B cell (primary cell): ENCODE results near the gene LRRC36. TPM values are rescaled to one million over a fixed set of nuclear protein-coding genes. Genes with fewer than 3 reads are reported as not detected.

Source experiments
- ATAC-seq: fragments of 200-7000 bp; cut with Tn5 transposase; one replicate; pipeline ENCODE4 v1.10.0; 2021; ENCODE audit warnings: low read depth, mild to moderate bottlenecking, moderate number of reproducible peaks, moderate library complexity
- CTCF ChIA-PET: fragments of 350-600 bp; sonication (Branson Sonifier 250); formaldehyde crosslinking; loops from one replicate; lab custom pipeline; 2021; ENCODE audit warnings: antibody characterized with exemption, inconsistent platforms; lab: Charles Lee
- POLR2A ChIA-PET: fragments of 350-600 bp; sonication (Branson Sonifier 250); formaldehyde crosslinking; loops from one replicate; lab custom pipeline; 2021; ENCODE audit warnings: antibody characterized with exemption; lab: Charles Lee
- DNase-seq: peaks from one replicate; pipeline ENCODE4 v3.0.0; 2013
- H2AFZ ChIP-seq: 2 replicates; pipeline ENCODE4 v1.6.1; 2012; ENCODE audit warnings: mild to moderate bottlenecking, low read depth, low read length; ENCODE audit not compliant: insufficient read depth, poor library complexity, severe bottlenecking
- H3K27ac ChIP-seq, 2 donors: 1 replicate in 1 of 2; 2 replicates in 1 of 2; pipeline ENCODE4 v1.5.1; 2012 to 2013; ENCODE audit warnings: low read length in 2 of 2, mild to moderate bottlenecking in 2 of 2, moderate library complexity in 1 of 2
- H3K27me3 ChIP-seq, 4 experiments: fragments of 200-600 bp in 1 of 4; sonication (generic) in 1 of 4; replicated peaks in 1 of 4; 1 replicate in 2 of 4; 2 replicates in 2 of 4; pipeline versions ENCODE4 v1.6.1 to v1.7.0; 2013 to 2016; ENCODE audit warnings: low read length in 3 of 4, mild to moderate bottlenecking in 2 of 4, mixed read lengths in 1 of 4, moderate library complexity in 1 of 4; ENCODE audit not compliant: insufficient read depth in 4 of 4, control insufficient read depth in 3 of 4; ENCODE audit errors: control extremely low read depth in 1 of 4
- H3K36me3 ChIP-seq, 2 experiments: replicated peaks in 1 of 2; 1 replicate in 1 of 2; 2 replicates in 1 of 2; pipeline versions ENCODE4 v1.6.1 to v1.7.1; 2013; ENCODE audit warnings: low read length in 1 of 2; ENCODE audit not compliant: insufficient read depth in 2 of 2, control insufficient read depth in 1 of 2; ENCODE audit errors: control extremely low read depth in 1 of 2, extremely low read depth in 1 of 2
- H3K4me1 ChIP-seq, 2 donors: fragments of 200-600 bp in 1 of 2; sonication (generic) in 1 of 2; 1 replicate in 1 of 2; 2 replicates in 1 of 2; pipeline versions ENCODE4 v1.5.1 to v1.6.1; 2013 to 2017; ENCODE audit warnings: low read length in 2 of 2; ENCODE audit not compliant: control insufficient read depth in 2 of 2, insufficient read depth in 2 of 2
- H3K4me2 ChIP-seq: replicated peaks from 2 replicates; pipeline ENCODE3; 2012; ENCODE audit warnings: mild to moderate bottlenecking, low read depth, low read length; ENCODE audit not compliant: poor library complexity, severe bottlenecking
- H3K4me3 ChIP-seq, 5 experiments: fragments of 200-600 bp in 1 of 5; sonication (generic) in 1 of 5; 1 replicate in 3 of 5; 2 replicates in 2 of 5; pipeline versions ENCODE4 v1.5.1 to v1.7.0; 2011 to 2016; ENCODE audit warnings: low read length in 4 of 5, mild to moderate bottlenecking in 4 of 5, low read depth in 2 of 5, control low read depth in 1 of 5, moderate library complexity in 1 of 5; ENCODE audit not compliant: insufficient read depth in 1 of 5; ENCODE audit errors: control extremely low read depth in 1 of 5, extremely low read depth in 1 of 5
- H3K79me2 ChIP-seq: fragments of 200-600 bp; sonication (generic); one replicate; pipeline ENCODE4 v1.6.0; 2016; ENCODE audit warnings: low read length; ENCODE audit not compliant: control insufficient read depth, insufficient read depth
- H3K9ac ChIP-seq: fragments of 200-600 bp; sonication (generic); 2 replicates; pipeline ENCODE4 v1.6.1; 2017; ENCODE audit warnings: mild to moderate bottlenecking, low read length, moderate library complexity
- H3K9me3 ChIP-seq, 3 donors: one replicate each; pipeline versions ENCODE4 v1.6.1 to v1.7.1; 2013; ENCODE audit warnings: low read length in 2 of 3; ENCODE audit not compliant: control insufficient read depth in 2 of 3, insufficient read depth in 1 of 3; ENCODE audit errors: control extremely low read depth in 1 of 3
- H4K20me1 ChIP-seq: 2 replicates; pipeline ENCODE4 v1.6.0; 2012; ENCODE audit warnings: mild to moderate bottlenecking, low read length; ENCODE audit not compliant: insufficient read depth, control insufficient read depth, poor library complexity, severe bottlenecking
- H3K27ac Mint-ChIP-seq: one replicate; pipeline ENCODE4 v1.8.0; 2021; ENCODE audit warnings: mixed read lengths
- H3K27me3 Mint-ChIP-seq: one replicate; pipeline ENCODE4 v1.8.0; 2021; ENCODE audit warnings: mixed read lengths
- H3K4me1 Mint-ChIP-seq: one replicate; pipeline ENCODE4 v1.8.0; 2021; ENCODE audit warnings: mixed read lengths
- H3K4me3 Mint-ChIP-seq: one replicate; pipeline ENCODE4 v1.8.0; 2021; ENCODE audit warnings: mixed read lengths
- H3K9me3 Mint-ChIP-seq: one replicate; pipeline ENCODE4 v1.8.0; 2022; ENCODE audit warnings: mixed read lengths; ENCODE audit not compliant: insufficient read depth
- EZH2 ChIP-seq: IDR thresholded peaks from 2 replicates; pipeline ENCODE4 v1.6.1; 2012; ENCODE audit warnings: borderline replicate concordance, low read depth, mild to moderate bottlenecking, moderate library complexity, low read length; ENCODE audit not compliant: insufficient read depth, poor library complexity, severe bottlenecking
- WGBS: methylation state at CpG from one replicate; pipeline ENCODE4 v1.1.5; 2013; ENCODE audit warnings: missing lambda C conversion rate; ENCODE audit not compliant: insufficient coverage; 5-methylcytosine and 5-hydroxymethylcytosine counted together
- intact Hi-C: fragments of 100-400 bp; cut with micrococcal nuclease; formaldehyde crosslinking; loops from one replicate; pipeline ENCODE4 v1.10.0; 2022
- polyA plus RNA-seq: library from polyadenylated mRNA; depleted of rRNA; stranded (reverse); fragments of >200 nt; gene quantifications from 2 replicates; pipeline ENCODE4 v1.2.3, GENCODE V29; 2012
- total RNA-seq, 2 donors: library from RNA; stranded (reverse); fragments of 120-200 nt in 1 of 2; gene quantifications; 1 replicate in 1 of 2; 2 replicates in 1 of 2; pipeline versions ENCODE4 v1.2.3 to v1.2.4, GENCODE V29; 2013 to 2022
- TF ChIP-seq, protein P1 (sequence below): fragments of 200-600 bp; IDR thresholded peaks from one replicate; pipeline ENCODE4 v1.8.0; 2022; ENCODE audit warnings: antibody characterized with exemption, mild to moderate bottlenecking

LRRC36 gene
- total and polyA plus RNA-seq, 2 donors (not counting 1 experiment from before 2014, with no cell fraction given): 0.98 TPM; not detected in 1

DNA sequence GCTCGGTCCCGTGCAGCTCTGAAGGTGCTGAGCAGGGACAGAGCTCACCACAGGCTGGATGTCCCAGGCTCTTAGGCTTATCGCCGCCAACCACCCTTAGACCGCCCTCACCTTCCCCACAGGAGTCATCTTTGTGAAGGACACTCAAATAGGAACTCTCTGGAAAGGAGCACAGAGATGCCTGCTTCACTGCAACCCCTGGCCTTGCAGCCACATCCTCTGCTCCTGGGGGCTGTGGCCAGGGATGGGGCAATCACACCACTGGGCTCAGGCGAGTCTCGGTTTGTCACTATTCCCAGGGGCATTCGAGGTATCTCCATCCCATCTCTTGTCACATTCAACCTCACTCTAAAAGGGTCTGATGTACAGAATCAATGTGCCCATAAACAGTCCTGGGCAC is 78.7 kb downstream of the LRRC36 start:
- Histone ChIP-seq H3K27ac (no peak overlapping the region), H3K36me3 (no peaks in the 10 kb centered on the region), H3K4me2 (no peak overlapping the region), H3K4me3 (no peak overlapping the region), H3K79me2 (no peaks in the 10 kb centered on the region), H3K9ac (no peak overlapping the region), H3K9me3 (no peaks in the 10 kb centered on the region), H2AFZ (no peak overlapping the region), H3K27me3 (no peaks in the 10 kb centered on the region), H3K4me1 (no peaks in the 10 kb centered on the region), H4K20me1 (no peaks in the 10 kb centered on the region)
- Mint-ChIP-seq H3K27ac (no peak overlapping the region), H3K4me1 (no peaks in the 10 kb centered on the region), H3K4me3 (no peak overlapping the region), H3K27me3 (peaks cover 7% of the 10 kb centered on the region), H3K9me3 (no peaks in the 10 kb centered on the region)
- DNase-seq (no peak), ATAC-seq (no peak)
- 85% methylated on average over 8 of the region's 8 CpGs for WGBS
- POLR2A ChIA-PET: no interaction called here
- intact Hi-C loops: no loop called here
- CTCF ChIA-PET: interaction anchor here (0.7 kb wide), 1 partner anchor 15 kb away, joined by 3 read pairs; no protein-coding TSS in a partner anchor
- TF ChIP-seq EZH2: no peak
- TF ChIP-seq, protein P1, sequence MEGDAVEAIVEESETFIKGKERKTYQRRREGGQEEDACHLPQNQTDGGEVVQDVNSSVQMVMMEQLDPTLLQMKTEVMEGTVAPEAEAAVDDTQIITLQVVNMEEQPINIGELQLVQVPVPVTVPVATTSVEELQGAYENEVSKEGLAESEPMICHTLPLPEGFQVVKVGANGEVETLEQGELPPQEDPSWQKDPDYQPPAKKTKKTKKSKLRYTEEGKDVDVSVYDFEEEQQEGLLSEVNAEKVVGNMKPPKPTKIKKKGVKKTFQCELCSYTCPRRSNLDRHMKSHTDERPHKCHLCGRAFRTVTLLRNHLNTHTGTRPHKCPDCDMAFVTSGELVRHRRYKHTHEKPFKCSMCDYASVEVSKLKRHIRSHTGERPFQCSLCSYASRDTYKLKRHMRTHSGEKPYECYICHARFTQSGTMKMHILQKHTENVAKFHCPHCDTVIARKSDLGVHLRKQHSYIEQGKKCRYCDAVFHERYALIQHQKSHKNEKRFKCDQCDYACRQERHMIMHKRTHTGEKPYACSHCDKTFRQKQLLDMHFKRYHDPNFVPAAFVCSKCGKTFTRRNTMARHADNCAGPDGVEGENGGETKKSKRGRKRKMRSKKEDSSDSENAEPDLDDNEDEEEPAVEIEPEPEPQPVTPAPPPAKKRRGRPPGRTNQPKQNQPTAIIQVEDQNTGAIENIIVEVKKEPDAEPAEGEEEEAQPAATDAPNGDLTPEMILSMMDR: no peak

GRCh38 chr16:67406111-67406971 is 79.7 kb downstream of the LRRC36 start:
- H3K27ac ChIP-seq: no peak overlapping the region
- H3K27me3 ChIP-seq: no peaks in the 10 kb centered on the region
- DNase-seq: no peak
- 95% methylated on average over 18 of the region's 18 CpGs for whole genome bisulfite sequencing
- no peaks in the 10 kb centered on the region for H3K36me3 ChIP-seq
- Mint-ChIP-seq H3K27ac (no peak overlapping the region), H3K27me3 (peaks cover 7% of the 10 kb centered on the region), H3K4me1 (no peaks in the 10 kb centered on the region), H3K9me3 (no peaks in the 10 kb centered on the region), H3K4me3 (no peak overlapping the region)
- no peaks in the 10 kb centered on the region for H3K4me1 ChIP-seq
- ATAC-seq: no peak
- TF ChIP-seq, protein P1: no peak
- TF ChIP-seq EZH2: no peak
- intact Hi-C loops: no loop called here
- no peak overlapping the region for H3K4me2 ChIP-seq
- H3K9me3 ChIP-seq: no peaks in the 10 kb centered on the region
- CTCF ChIA-PET: interaction anchor here (0.7 to 1.1 kb wide), 2 partner anchors 14 kb away, joined by 3 read pairs; no protein-coding TSS in a partner anchor
- no peaks in the 10 kb centered on the region for H4K20me1 ChIP-seq
- H3K9ac ChIP-seq: no peak overlapping the region
- H3K4me3 ChIP-seq: no peak overlapping the region
- H2AFZ ChIP-seq: no peak overlapping the region
- H3K79me2 ChIP-seq: no peaks in the 10 kb centered on the region
- POLR2A ChIA-PET: interaction anchor here (0.6 kb wide), 1 partner anchor 204 kb away, joined by 7 read pairs; no protein-coding TSS in a partner anchor
